HepG2 (cell line): ENCODE results near the gene SPATA21. TPM values are rescaled to one million over a fixed set of nuclear protein-coding genes. Genes with fewer than 3 reads are reported as not detected.

Experiments used
- GTF2F1 ChIP-seq: fragments of 150-350 bp; IDR thresholded peaks from 2 replicates; pipeline ENCODE4 v1.6.1; 2014; ENCODE audit warnings: low read length
- KDM2A ChIP-seq: sonication (generic); formaldehyde crosslinking; IDR thresholded peaks from 2 replicates; pipeline ENCODE4 v1.4.0; 2020; ENCODE audit warnings: low read depth, missing genetic modification reagents, borderline replicate concordance
- KDM3A ChIP-seq: IDR thresholded peaks from 2 replicates; pipeline ENCODE4 v1.6.1; 2018; ENCODE audit warnings: low read depth, missing compliant biosample characterization
- KDM5A ChIP-seq: fragments of 200-600 bp; sonication (generic); IDR thresholded peaks from 2 replicates; pipeline ENCODE4 v1.7.0; 2018; ENCODE audit warnings: antibody characterized with exemption, mild to moderate bottlenecking, low read length, borderline replicate concordance
- MYNN ChIP-seq: sonication (generic); formaldehyde crosslinking; IDR thresholded peaks from 2 replicates; pipeline ENCODE4 v1.4.0; 2020; ENCODE audit warnings: mild to moderate bottlenecking, low read depth, missing genetic modification reagents
- NAIF1 ChIP-seq: sonication (generic); formaldehyde crosslinking; IDR thresholded peaks from 2 replicates; pipeline ENCODE4 v1.5.0; 2020; ENCODE audit warnings: mild to moderate bottlenecking, missing genetic modification reagents, borderline replicate concordance
- PAF1 ChIP-seq: IDR thresholded peaks from 2 replicates; pipeline ENCODE4 v1.6.1; 2016; ENCODE audit warnings: missing genetic modification reagents, missing compliant biosample characterization
- REPIN1 ChIP-seq: sonication (generic); formaldehyde crosslinking; IDR thresholded peaks from 2 replicates; pipeline ENCODE4 v1.8.0; 2022; ENCODE audit warnings: missing genetic modification reagents, low read depth, mild to moderate bottlenecking, borderline replicate concordance
- RFX1 ChIP-seq: fragments of 450-650 bp; IDR thresholded peaks from 2 replicates; pipeline ENCODE4 v1.6.1; 2017
- SMC3 ChIP-seq: IDR thresholded peaks from 2 replicates; pipeline ENCODE4 v1.6.1; 2011; ENCODE audit warnings: low read length, improper control_type of control experiment
- ZFP36L1 ChIP-seq: sonication (generic); formaldehyde crosslinking; IDR thresholded peaks from 2 replicates; pipeline ENCODE4 v1.8.0; 2022; ENCODE audit warnings: mild to moderate bottlenecking, missing genetic modification reagents, moderate library complexity
- ZMYM4 ChIP-seq: sonication (generic); formaldehyde crosslinking; IDR thresholded peaks from 2 replicates; pipeline ENCODE4 v1.8.1; 2023; ENCODE audit warnings: mild to moderate bottlenecking, missing genetic modification reagents
- ZNF224 ChIP-seq: sonication (generic); formaldehyde crosslinking; IDR thresholded peaks from 2 replicates; pipeline ENCODE4 v1.5.0; 2020; ENCODE audit warnings: mild to moderate bottlenecking, missing genetic modification reagents
- ZNF335 ChIP-seq: sonication (generic); formaldehyde crosslinking; IDR thresholded peaks from 2 replicates; pipeline ENCODE4 v1.4.0; 2020; ENCODE audit warnings: missing genetic modification reagents
- ZNF446 ChIP-seq: sonication (generic); formaldehyde crosslinking; IDR thresholded peaks from 2 replicates; pipeline ENCODE4 v1.5.0; 2020; ENCODE audit warnings: mild to moderate bottlenecking, missing genetic modification reagents
- ZNF552 ChIP-seq: sonication (generic); formaldehyde crosslinking; IDR thresholded peaks from 2 replicates; pipeline ENCODE4 v1.9.0; 2022; ENCODE audit warnings: missing genetic modification reagents, mild to moderate bottlenecking, borderline replicate concordance
- ZNF788 ChIP-seq: sonication (generic); formaldehyde crosslinking; IDR thresholded peaks from 2 replicates; pipeline ENCODE4 v1.5.0; 2020; ENCODE audit warnings: mild to moderate bottlenecking, missing genetic modification reagents, borderline replicate concordance
- polyA plus RNA-seq, 8 experiments: library from polyadenylated mRNA; depleted of rRNA in 3 of 8; stranded (reverse) in 7 of 8; unstranded in 1 of 8; fragments of >200 nt; fragmentation: Illumina TruSeq in 4 of 8; extraction: Trizol in 4 of 8; gene quantifications; 2 replicates each; pipeline versions ENCODE4 v1.2.1 to v1.2.3, GENCODE V29; 2011 to 2016; ENCODE audit warnings: low read depth in 4 of 8, missing spikeins in 1 of 8, mixed read lengths in 1 of 8; ENCODE audit not compliant: insufficient read depth in 1 of 8
- total RNA-seq, 5 experiments: library from RNA; depleted of rRNA; stranded (reverse); fragments of >200 nt; fragmentation: Illumina TruSeq; extraction: Trizol; gene quantifications; 2 replicates each; pipeline ENCODE4 v1.2.3, GENCODE V29; 2016; ENCODE audit warnings: low read depth in 1 of 5
- TF ChIP-seq, protein P1 (sequence below): IDR thresholded peaks from 2 replicates; pipeline ENCODE4 v1.6.1; 2018; ENCODE audit warnings: missing genetic modification reagents, mild to moderate bottlenecking, missing compliant biosample characterization
- TF ChIP-seq, protein P2 (sequence below): sonication (generic); formaldehyde crosslinking; IDR thresholded peaks from 2 replicates; pipeline ENCODE4 v1.5.0; 2020; ENCODE audit warnings: mild to moderate bottlenecking, missing genetic modification reagents, moderate library complexity
- TF ChIP-seq, protein P3 (sequence below): sonication (generic); formaldehyde crosslinking; IDR thresholded peaks from 2 replicates; pipeline ENCODE4 v1.5.0; 2020; ENCODE audit warnings: missing genetic modification reagents, mild to moderate bottlenecking, borderline replicate concordance
- TF ChIP-seq, protein P4 (sequence below): IDR thresholded peaks from 2 replicates; pipeline ENCODE4 v1.6.1; 2016; ENCODE audit warnings: mild to moderate bottlenecking
- TF ChIP-seq, protein P5 (sequence below), 2 experiments: sonication (generic) in 1 of 2; formaldehyde crosslinking in 1 of 2; IDR thresholded peaks; 2 replicates each; pipeline versions ENCODE4 v1.5.1 to v1.6.1; 2011 to 2020; ENCODE audit warnings: borderline replicate concordance in 1 of 2, low read depth in 1 of 2, low read length in 1 of 2, mild to moderate bottlenecking in 1 of 2, missing genetic modification reagents in 1 of 2, moderate library complexity in 1 of 2

The SPATA21 gene
- total and polyA plus RNA-seq, 2 of the 13 experiments (the other 11 are each of a cell fraction or from before 2014, with no cell fraction given) = 0.80 to 1.4 TPM

DNA sequence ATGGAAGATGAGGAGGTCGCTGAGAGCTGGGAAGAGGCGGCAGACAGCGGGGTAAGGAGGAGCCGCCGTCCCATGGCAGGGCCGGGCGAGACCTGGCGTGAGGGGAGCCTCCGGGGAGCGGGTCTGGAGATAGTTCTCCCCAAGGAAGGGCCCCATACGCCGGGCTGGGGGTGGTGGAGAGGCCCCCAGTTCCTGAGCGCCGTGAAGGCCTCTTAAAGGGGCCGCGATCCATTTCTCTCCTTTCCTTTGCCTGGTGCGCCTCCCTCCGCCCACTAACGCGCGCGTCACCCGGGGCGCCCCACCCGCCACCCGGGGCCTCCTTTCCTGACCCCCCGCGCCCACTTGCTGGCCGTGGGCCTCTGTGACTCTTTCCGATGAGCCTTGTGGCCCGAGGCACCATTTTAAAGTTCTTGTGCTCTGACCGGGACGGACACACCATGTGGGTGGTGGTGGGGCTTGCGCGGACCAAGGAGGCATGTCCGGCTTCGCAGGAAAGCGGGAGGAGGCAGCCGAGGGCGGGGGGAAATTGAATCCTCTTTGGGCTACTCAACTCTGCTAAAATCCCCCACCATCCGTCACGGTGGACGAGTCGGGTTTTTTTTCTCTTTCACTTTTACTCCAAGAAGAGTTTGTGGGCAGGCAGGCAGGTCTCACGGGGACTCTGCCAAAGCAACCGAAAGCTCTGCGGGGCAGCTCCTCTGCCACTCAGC is 69.8 kb downstream of the SPATA21 start (continued):
- peak; percentile 45; the same call in 1 of the 2 replicates for TF ChIP-seq ZNF552
- peak; percentile 70; the same call in 1 of the 2 replicates for TF ChIP-seq NAIF1 (CRISPR knock-in tag)
- TF ChIP-seq, protein P1, sequence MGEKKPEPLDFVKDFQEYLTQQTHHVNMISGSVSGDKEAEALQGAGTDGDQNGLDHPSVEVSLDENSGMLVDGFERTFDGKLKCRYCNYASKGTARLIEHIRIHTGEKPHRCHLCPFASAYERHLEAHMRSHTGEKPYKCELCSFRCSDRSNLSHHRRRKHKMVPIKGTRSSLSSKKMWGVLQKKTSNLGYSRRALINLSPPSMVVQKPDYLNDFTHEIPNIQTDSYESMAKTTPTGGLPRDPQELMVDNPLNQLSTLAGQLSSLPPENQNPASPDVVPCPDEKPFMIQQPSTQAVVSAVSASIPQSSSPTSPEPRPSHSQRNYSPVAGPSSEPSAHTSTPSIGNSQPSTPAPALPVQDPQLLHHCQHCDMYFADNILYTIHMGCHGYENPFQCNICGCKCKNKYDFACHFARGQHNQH (CRISPR knock-in tag) = peak; percentile 78; the same call in 1 of the 2 replicates
- TF ChIP-seq, protein P2, sequence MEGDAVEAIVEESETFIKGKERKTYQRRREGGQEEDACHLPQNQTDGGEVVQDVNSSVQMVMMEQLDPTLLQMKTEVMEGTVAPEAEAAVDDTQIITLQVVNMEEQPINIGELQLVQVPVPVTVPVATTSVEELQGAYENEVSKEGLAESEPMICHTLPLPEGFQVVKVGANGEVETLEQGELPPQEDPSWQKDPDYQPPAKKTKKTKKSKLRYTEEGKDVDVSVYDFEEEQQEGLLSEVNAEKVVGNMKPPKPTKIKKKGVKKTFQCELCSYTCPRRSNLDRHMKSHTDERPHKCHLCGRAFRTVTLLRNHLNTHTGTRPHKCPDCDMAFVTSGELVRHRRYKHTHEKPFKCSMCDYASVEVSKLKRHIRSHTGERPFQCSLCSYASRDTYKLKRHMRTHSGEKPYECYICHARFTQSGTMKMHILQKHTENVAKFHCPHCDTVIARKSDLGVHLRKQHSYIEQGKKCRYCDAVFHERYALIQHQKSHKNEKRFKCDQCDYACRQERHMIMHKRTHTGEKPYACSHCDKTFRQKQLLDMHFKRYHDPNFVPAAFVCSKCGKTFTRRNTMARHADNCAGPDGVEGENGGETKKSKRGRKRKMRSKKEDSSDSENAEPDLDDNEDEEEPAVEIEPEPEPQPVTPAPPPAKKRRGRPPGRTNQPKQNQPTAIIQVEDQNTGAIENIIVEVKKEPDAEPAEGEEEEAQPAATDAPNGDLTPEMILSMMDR (CRISPR knock-in tag) = peak; percentile 38
- TF ChIP-seq, protein P3, sequence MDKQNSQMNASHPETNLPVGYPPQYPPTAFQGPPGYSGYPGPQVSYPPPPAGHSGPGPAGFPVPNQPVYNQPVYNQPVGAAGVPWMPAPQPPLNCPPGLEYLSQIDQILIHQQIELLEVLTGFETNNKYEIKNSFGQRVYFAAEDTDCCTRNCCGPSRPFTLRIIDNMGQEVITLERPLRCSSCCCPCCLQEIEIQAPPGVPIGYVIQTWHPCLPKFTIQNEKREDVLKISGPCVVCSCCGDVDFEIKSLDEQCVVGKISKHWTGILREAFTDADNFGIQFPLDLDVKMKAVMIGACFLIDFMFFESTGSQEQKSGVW (CRISPR knock-in tag) = no peak
- TF ChIP-seq ZNF335 (CRISPR knock-in tag) = peak; percentile 65; the same call in 1 of the 2 replicates
- TF ChIP-seq KDM3A = no peak; the same call in 1 of the 2 replicates
- TF ChIP-seq GTF2F1 = no peak
- TF ChIP-seq ZMYM4 (CRISPR knock-in tag) = peak; percentile 52
- TF ChIP-seq KDM5A = peak; percentile 77
- TF ChIP-seq SMC3 = no peak
- TF ChIP-seq ZNF224 (CRISPR knock-in tag) = no peak
- TF ChIP-seq, protein P4, sequence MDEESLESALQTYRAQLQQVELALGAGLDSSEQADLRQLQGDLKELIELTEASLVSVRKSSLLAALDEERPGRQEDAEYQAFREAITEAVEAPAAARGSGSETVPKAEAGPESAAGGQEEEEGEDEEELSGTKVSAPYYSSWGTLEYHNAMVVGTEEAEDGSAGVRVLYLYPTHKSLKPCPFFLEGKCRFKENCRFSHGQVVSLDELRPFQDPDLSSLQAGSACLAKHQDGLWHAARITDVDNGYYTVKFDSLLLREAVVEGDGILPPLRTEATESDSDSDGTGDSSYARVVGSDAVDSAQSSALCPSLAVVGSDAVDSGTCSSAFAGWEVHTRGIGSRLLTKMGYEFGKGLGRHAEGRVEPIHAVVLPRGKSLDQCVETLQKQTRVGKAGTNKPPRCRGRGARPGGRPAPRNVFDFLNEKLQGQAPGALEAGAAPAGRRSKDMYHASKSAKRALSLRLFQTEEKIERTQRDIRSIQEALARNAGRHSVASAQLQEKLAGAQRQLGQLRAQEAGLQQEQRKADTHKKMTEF (CRISPR knock-in tag) = peak; percentile 92
- TF ChIP-seq, protein P5, sequence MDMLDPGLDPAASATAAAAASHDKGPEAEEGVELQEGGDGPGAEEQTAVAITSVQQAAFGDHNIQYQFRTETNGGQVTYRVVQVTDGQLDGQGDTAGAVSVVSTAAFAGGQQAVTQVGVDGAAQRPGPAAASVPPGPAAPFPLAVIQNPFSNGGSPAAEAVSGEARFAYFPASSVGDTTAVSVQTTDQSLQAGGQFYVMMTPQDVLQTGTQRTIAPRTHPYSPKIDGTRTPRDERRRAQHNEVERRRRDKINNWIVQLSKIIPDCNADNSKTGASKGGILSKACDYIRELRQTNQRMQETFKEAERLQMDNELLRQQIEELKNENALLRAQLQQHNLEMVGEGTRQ (IDR thresholded peaks at IDR 0.05; ENCODE audit: low read depth, low read length) = no peak
- TF ChIP-seq, protein P5 (CRISPR knock-in tag; IDR thresholded peaks at IDR 0.05; ENCODE audit: borderline replicate concordance) = no peak
- no peak for TF ChIP-seq ZFP36L1 (CRISPR knock-in tag)
- TF ChIP-seq REPIN1 (CRISPR knock-in tag) = 0 out of 2 replicates have a peak, but pooled peaks have one; percentile 21
- no peak for TF ChIP-seq RFX1
- no peak; the same call in 1 of the 2 replicates for TF ChIP-seq ZNF788
- TF ChIP-seq KDM2A (CRISPR knock-in tag) = peak; percentile 56; the same call in 1 of the 2 replicates
- no peak for TF ChIP-seq PAF1 (CRISPR knock-in tag)
- peak; percentile 42; the same call in 1 of the 2 replicates for TF ChIP-seq ZNF446 (CRISPR knock-in tag)
- peak; percentile 77; the same call in 1 of the 2 replicates for TF ChIP-seq MYNN
